Dedifferentiated amniotic fluid mesenchymal stem cell (primary cell): Measurements from ENCODE around the gene PCDHGA2.
A peak's percentile ranks its signal among the peaks of the same experiment; 100 is the strongest.
"Not testable (repeated sequence)": the region's sequence is repeated elsewhere in the genome, so short reads cannot be mapped to it uniquely, and the experiment has no call there.

ENCODE experiments used
- DNase-seq: peaks from one replicate; pipeline ENCODE4 v3.0.0-alpha.2; 2016; ENCODE audit errors: extremely low spot score

Gene PCDHGA2

GRCh38 chr5:141346017-141346416, 7.5 kb downstream of the PCDHGA2 start:
- not testable (repeated sequence) for DNase-seq

GRCh38 chr5:141349917-141350619, 11.5 kb downstream of the PCDHGA2 start, which contains the start of gene PCDHGB1:
Gene PCDHGB1 (plus strand): TSS chr5:141350099. CDS start chr5:141350261, 162 bp downstream.
- peak; percentile 43 for DNase-seq

DNA sequence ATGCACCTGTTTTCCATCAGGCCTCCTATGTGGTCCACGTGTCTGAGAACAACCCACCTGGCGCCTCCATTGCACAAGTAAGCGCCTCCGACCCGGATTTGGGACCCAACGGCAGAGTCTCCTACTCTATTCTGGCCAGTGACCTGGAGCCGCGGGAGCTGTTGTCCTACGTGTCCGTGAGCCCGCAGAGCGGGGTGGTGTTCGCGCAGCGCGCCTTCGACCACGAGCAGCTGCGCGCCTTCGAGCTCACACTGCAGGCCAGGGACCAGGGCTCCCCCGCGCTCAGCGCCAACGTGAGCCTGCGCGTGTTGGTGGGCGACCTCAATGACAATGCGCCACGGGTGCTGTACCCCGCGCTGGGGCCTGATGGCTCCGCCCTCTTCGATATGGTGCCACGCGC, 13.0 kb downstream of the PCDHGA2 start:
- no peak for DNase-seq

GRCh38 chr5:141354900-141355469, 16.4 kb downstream of the PCDHGA2 start, which contains the start of gene PCDHGA4:
Gene PCDHGA4 (plus strand): TSS chr5:141355021. CDS start chr5:141355108, 87 bp downstream.
- no peak for DNase-seq

- DNase-seq: no peak
Observed at GRCh38 chr5:141355641-141356040, 17.1 kb downstream of the PCDHGA2 start.

GRCh38 chr5:141356133-141356532, 17.6 kb downstream of the PCDHGA2 start:
- DNase-seq: no peak

GRCh38 chr5:141356950-141357349, 18.4 kb downstream of the PCDHGA2 start:
- DNase-seq: no peak

DNA sequence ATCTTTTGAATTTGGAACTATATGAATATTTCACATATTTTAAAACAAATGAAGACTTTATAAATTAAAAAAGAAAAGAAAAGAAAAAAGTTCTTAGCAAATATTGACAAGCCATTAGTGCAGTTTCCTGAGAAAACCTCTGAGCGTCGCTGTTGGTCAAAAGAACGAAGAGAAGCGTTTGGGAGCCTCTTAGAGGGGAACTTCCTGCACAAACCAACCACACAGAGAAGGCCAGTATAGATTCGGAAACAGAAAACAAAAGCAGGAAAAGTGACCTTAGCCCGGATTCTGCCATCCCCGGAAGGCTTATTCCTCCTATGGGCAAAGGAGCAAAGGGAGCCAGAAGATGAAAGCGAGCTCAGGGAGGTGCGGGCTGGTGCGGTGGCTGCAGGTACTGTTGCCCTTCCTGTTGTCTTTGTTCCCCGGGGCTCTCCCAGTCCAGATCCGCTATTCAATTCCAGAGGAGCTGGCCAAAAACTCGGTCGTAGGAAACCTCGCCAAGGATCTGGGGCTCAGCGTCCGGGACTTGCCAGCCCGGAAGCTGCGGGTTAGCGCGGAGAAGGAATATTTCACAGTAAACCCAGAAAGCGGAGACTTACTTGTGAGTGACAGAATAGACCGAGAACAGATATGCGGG, 21.3 kb downstream of the PCDHGA2 start, which contains the start of gene PCDHGB2:
TSS of gene PCDHGB2 (plus strand) at position 205 of the 637 bp plus-strand sequence. CDS start at position 347, 142 bp downstream.
- DNase-seq: no peak

DNA sequence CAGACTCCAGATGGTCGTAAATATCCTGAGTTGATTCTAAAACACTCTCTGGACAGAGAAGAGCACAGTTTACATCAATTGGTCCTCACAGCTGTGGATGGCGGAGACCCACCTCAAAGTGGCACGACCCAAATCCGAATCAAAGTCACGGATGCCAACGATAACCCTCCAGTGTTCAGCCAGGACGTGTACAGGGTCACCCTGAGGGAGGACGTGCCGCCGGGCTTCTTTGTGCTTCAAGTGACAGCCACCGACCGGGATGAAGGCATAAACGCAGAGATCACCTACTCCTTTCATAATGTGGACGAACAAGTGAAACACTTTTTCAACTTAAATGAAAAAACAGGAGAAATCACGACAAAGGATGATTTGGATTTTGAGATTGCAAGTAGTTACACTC, 22.1 kb downstream of the PCDHGA2 start:
- DNase-seq: no peak

- no peak for DNase-seq
Observed at GRCh38 chr5:141362719-141363118, 24.2 kb downstream of the PCDHGA2 start.

DNA sequence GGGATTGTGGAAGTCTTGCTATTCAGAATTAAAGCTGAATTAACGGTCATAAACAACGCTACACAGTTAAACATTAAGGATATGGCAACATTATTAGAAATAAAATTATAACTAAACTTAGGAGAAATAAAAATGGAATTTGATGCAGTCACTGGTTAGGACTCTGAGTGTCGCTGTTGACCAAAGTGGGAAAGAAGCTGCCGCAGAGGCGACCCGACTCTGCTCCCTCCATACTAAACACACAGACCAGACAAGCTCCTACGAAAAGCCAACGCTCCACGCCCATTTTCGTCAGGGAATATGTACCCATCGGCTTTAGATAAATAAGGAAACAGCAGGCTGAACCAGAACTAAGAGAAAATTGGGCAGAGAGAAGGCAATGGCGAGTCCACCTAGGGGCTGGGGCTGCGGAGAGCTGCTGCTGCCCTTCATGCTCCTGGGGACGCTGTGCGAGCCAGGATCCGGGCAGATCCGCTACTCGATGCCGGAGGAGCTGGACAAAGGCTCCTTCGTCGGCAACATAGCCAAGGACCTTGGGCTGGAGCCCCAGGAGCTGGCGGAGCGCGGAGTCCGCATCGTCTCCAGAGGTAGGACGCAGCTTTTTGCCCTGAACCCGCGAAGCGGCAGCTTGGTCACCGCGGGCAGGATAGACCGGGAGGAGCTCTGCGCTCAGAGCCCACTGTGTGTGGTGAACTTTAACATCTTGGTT, 25.5 kb downstream of the PCDHGA2 start, which contains the start of gene PCDHGA5:
TSS of gene PCDHGA5 (plus strand) at position 211 of the 709 bp plus-strand sequence. CDS start at position 380, 169 bp downstream.
- no peak for DNase-seq

GRCh38 chr5:141366016-141366896, 27.7 kb downstream of the PCDHGA2 start:
- DNase-seq: no peak

GRCh38 chr5:141369994-141370848, 31.7 kb downstream of the PCDHGA2 start, which contains the start of gene PCDHGB3:
Gene PCDHGB3 (plus strand): TSS chr5:141370242. CDS start chr5:141370395, 153 bp downstream.
- no peak for DNase-seq

GRCh38 chr5:141371572-141372475, 33.3 kb downstream of the PCDHGA2 start:
- no peak for DNase-seq

DNA sequence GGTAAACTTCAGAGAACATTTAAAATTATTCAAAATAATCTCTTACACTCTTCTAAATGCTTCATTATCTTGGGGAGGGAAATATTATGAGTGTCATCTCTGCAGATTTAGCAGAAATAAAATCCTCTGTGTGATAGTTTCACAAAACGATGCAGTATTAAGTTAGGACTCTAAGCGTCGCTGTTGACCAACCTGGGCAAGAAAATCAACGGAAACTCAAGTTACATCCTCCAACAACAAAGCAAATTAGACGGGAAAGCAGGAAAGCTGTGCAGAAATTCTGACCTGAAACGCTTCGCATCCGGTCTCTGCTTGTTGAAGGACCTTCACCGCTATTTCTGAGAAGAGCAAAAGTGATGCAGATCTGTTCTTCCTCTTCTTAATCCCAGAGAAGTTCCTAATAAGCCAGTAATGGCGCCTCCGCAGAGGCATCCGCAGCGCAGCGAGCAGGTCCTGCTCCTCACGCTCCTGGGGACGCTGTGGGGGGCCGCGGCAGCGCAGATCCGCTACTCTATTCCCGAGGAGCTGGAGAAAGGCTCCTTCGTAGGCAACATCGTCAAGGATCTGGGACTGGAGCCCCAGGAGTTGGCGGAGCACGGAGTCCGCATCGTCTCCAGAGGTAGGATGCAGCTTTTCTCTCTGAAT, 35.2 kb downstream of the PCDHGA2 start, which contains the start of gene PCDHGA6:
TSS of gene PCDHGA6 (plus strand) at position 219 of the 645 bp plus-strand sequence. CDS start at position 412, 193 bp downstream.
- DNase-seq: peak; percentile 39

- DNase-seq: no peak
Observed at GRCh38 chr5:141374627-141375026, 36.1 kb downstream of the PCDHGA2 start.

- not testable (repeated sequence) for DNase-seq
Observed at GRCh38 chr5:141375444-141376155, 37.0 kb downstream of the PCDHGA2 start.
